Cardiac fibroblast (primary cell): ENCODE data around the gene RANBP3.
"Not testable (repeated sequence)": the region's sequence is repeated elsewhere in the genome, so short reads cannot be mapped to it uniquely, and the experiment has no call there.

Source experiments
- DNase-seq, 2 donors: peaks; one replicate each; pipeline versions ENCODE4 v3.0.0 to v3.0.0-alpha.2; 2010; ENCODE audit warnings: low read depth in 2 of 2
- H3K4me3 ChIP-seq, 2 donors: replicated peaks in 1 of 2; 1 replicate in 1 of 2; 2 replicates in 1 of 2; pipeline ENCODE4 v1.5.1; 2011; ENCODE audit warnings: low read depth in 2 of 2, low read length in 2 of 2, mild to moderate bottlenecking in 2 of 2, moderate library complexity in 1 of 2
- CTCF ChIP-seq: IDR thresholded peaks from one replicate; pipeline ENCODE4 v1.5.1; 2011; ENCODE audit warnings: low read depth, mild to moderate bottlenecking, low read length, inconsistent platforms

Gene RANBP3

DNA sequence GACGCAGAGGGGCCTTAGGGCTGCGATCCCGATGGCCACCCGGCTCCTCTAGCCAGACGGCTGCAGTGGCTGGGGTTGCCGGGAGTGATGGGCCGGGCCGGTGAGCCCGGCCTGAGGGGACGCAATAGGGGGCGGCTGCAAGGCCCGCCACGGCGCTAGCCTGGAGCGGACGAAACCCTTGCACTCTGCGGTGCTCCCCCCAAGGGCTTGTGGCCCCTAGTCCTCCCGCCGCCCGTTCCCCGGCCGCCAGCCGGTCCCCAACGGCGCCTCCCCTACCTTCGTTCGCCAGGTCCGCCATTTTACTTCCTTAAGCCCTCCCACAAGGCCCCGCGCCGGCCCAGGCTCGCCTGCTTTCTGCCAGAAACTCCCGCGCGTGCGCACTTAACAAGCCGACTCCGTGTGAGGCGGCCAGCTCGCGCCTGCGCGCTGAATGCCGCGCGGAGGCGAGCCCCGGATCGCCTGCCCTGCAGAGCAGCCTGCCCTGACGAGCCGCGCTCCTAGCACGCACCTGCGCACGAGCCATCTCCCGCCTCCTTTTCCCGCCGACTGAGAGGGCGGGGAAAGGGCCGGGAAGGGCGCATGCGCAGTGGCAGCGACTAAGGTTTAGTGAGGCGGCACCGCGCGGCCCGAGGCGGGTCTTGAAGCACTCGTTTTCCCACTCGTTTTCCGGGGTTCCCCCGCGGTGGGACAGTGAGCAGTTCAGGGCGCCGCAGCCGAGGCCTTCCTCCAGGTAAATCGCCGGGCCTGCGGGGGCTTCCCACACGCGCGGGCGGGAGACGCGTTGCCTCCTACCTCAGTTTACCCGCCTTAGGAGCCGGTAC is at the start of gene RANBP3:
Gene RANBP3, minus strand, starts transcription at position 356 of the 821 bp plus-strand sequence. Its CDS starts 58 bp downstream, at position 298.
- peak; percentile 99 to 100 for DNase-seq
- peak within 1 kb of the TSS; percentile 96 for H3K4me3 ChIP-seq
- TF ChIP-seq CTCF: no peak

DNA sequence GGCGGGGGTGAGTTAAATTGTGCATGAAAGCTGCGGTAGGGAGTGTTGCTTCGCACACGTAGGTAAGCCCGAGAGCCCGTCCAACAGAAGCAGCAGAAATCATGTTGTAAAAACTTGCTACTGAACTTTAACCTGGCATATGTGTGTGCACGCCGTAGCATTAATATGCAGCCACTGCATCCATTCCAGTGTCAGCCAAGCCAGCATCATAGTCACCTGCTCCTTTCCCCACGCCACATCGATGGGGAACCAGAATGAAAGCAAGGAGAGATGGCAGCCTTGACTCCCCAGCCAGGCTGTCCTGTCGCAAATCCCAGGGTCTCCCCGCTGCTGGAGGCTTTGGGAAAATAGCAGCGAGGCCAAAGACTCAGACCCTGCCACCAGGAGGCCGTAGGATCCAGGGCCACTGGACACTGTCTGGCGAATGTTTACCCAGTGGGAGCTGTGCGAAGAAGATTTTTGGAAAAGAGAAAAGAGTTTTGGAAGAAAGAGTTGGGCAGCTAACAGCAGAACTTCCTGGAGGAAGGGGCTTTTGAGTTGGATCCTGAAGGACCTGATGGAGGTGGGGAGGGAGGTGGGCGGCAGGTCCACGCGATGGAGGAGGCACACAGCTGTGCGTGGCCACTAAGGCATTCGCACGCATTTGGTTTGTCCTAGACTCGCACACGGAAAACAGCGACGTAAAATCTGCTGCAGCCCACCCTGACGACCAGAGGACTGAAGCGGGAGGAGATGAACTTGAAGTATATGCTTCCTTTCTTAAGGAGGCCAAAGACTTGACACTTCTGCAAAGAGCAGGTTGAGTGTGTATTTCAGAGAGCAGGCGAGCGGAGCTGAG is 48.7 kb upstream of the RANBP3 start:
- TF ChIP-seq CTCF: no peak
- no peak for DNase-seq
- no peak overlapping the region for H3K4me3 ChIP-seq

GRCh38 chr19:6024756-6025155 is 46.8 kb upstream of the RANBP3 start:
- not testable (repeated sequence) for H3K4me3 ChIP-seq, DNase-seq

DNA sequence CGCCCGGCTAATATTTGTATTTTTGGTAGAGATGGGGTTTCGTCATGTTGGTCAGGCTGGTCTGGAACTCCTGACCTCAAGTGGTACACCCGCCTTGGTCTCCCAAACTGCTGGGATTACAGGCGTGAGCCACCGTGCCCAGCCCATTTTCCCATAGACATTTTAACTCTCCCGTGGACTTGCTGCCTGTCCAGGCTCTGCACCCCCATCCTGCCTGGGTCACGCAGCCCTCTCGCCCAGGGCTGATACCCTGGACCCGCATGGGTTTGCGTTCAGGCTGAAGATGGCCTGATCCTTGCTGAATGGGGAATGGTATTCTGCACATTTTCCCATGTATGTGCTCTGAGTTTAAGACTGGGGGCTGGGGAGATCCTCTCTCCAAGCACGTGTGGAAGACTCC is 46.0 kb upstream of the RANBP3 start:
- no peak for TF ChIP-seq CTCF
- H3K4me3 ChIP-seq: no peak overlapping the region
- no peak for DNase-seq

- no peak overlapping the region for H3K4me3 ChIP-seq
- peak; percentile 58 to 63 for DNase-seq
These were observed 45.2 kb upstream of the RANBP3 start for GRCh38 chr19:6023085-6023682.

GRCh38 chr19:6022570-6023064 is 44.7 kb upstream of the RANBP3 start:
- no peak for TF ChIP-seq CTCF
- H3K4me3 ChIP-seq: no peak overlapping the region
- no peak for DNase-seq

More at GRCh38 chr19:6023085-6023682, 45.2 kb upstream of the RANBP3 start:
- TF ChIP-seq CTCF: no peak
